IPS-20b (cell line): ENCODE results near the gene AIP.

Experiments used
- H3K27ac ChIP-seq: one replicate; pipeline ENCODE4 v1.5.1; 2013; ENCODE audit warnings: low read length
- H3K27me3 ChIP-seq: 2 replicates; pipeline ENCODE4 v1.6.1; 2013; ENCODE audit warnings: mild to moderate bottlenecking, low read length, inconsistent platforms; ENCODE audit not compliant: insufficient read depth
- H3K36me3 ChIP-seq: 2 replicates; pipeline ENCODE4 v1.6.1; 2013; ENCODE audit warnings: low read depth, mild to moderate bottlenecking, inconsistent platforms, low read length, moderate library complexity; ENCODE audit not compliant: insufficient read depth
- H3K4me1 ChIP-seq: 2 replicates; pipeline ENCODE4 v1.6.1; 2013; ENCODE audit warnings: mild to moderate bottlenecking, control low read depth, inconsistent platforms, low read length, moderate library complexity; ENCODE audit not compliant: insufficient read depth
- H3K4me3 ChIP-seq: 2 replicates; pipeline ENCODE4 v1.5.1; 2013; ENCODE audit warnings: mild to moderate bottlenecking, low read length, inconsistent platforms
- H3K9ac ChIP-seq: 2 replicates; pipeline ENCODE4 v1.6.1; 2013; ENCODE audit warnings: low read depth, mild to moderate bottlenecking, inconsistent platforms, low read length, moderate library complexity
- H3K9me3 ChIP-seq: 2 replicates; pipeline ENCODE4 v1.6.1; 2013; ENCODE audit warnings: mild to moderate bottlenecking, low read depth, low read length, inconsistent platforms; ENCODE audit not compliant: insufficient read depth

The AIP gene

GRCh38 chr11:67539550-67539949 lies 56.7 kb downstream of the AIP start:
- H3K27ac ChIP-seq = no peak overlapping the region
- H3K36me3 ChIP-seq = no peaks in the 10 kb centered on the region
- peaks cover 19% of the 10 kb centered on the region for H3K9me3 ChIP-seq
- peaks cover 3% of the 10 kb centered on the region; the same call in 1 of the 2 replicates for H3K4me1 ChIP-seq
- no peak overlapping the region for H3K4me3 ChIP-seq
- H3K9ac ChIP-seq = no peak overlapping the region
- H3K27me3 ChIP-seq = no peaks in the 10 kb centered on the region
